GM12878 (cell line): ENCODE data around the gene FAT1. TPM values are rescaled to one million over a fixed set of nuclear protein-coding genes. Genes with fewer than 3 reads are reported as not detected.
"Not testable (repeated sequence)": the region's sequence is repeated elsewhere in the genome, so short reads cannot be mapped to it uniquely, and the experiment has no call there.

Experiments
- ATAC-seq: fragments of 200-7000 bp; cut with Tn5 transposase; 3 replicates; pipeline ENCODE4 v1.9.1; 2020; ENCODE audit warnings: mild to moderate bottlenecking, moderate library complexity
- BruUV-seq: library from RNA; stranded (reverse); fragments of 400-500 nt; replicated peaks from 2 replicates; lab custom pipeline; 2021; lab: Mats Ljungman, UMichigan
- CTCF ChIA-PET: fragments of 300-600 bp; sonication (Branson Sonifier 250); formaldehyde crosslinking; extraction: SDS; loops from one replicate; lab custom pipeline; 2021; ENCODE audit warnings: inconsistent platforms; lab: Yijun Ruan, JAX
- POLR2A ChIA-PET: fragments of 350-600 bp; formaldehyde crosslinking; extraction: SDS; loops from one replicate; lab custom pipeline; 2021; ENCODE audit warnings: inconsistent platforms; lab: Charles Lee
- RAD21 ChIA-PET: fragments of 300-600 bp; sonication (Branson Sonifier 250); formaldehyde crosslinking; loops from one replicate; lab custom pipeline; 2023; ENCODE audit warnings: antibody characterized with exemption; ENCODE audit not compliant: unreplicated experiment; lab: Charles Lee
- SMC1A ChIA-PET: fragments of 300-600 bp; sonication (Branson Sonifier 250); formaldehyde crosslinking; loops from one replicate; lab custom pipeline; 2023; ENCODE audit not compliant: unreplicated experiment, uncharacterized antibody; lab: Charles Lee
- DNase-seq: peaks from one replicate; pipeline ENCODE4 v3.0.0-alpha.2; 2011; ENCODE audit warnings: low read depth, low spot score
- FAIRE-seq: peaks from 3 replicates; lab custom pipeline; 2011; peaks lifted over from hg19 to GRCh38; lab: Jason Lieb, UNC
- H2AFZ ChIP-seq: 2 replicates; pipeline ENCODE4 v1.6.0; 2011; ENCODE audit warnings: low read depth, low read length, control low read depth; ENCODE audit not compliant: control insufficient read depth
- H3K27ac ChIP-seq: 2 replicates; pipeline ENCODE4 v1.5.1; 2011; ENCODE audit warnings: control low read depth; ENCODE audit not compliant: control insufficient read depth, insufficient read depth
- H3K27me3 ChIP-seq, 2 experiments: replicated peaks in 1 of 2; 2 replicates each; pipeline versions ENCODE4 v1.6.0 to v1.6.1; 2011; ENCODE audit warnings: low read length in 1 of 2; ENCODE audit not compliant: control insufficient read depth in 2 of 2, insufficient read depth in 2 of 2
- H3K36me3 ChIP-seq, 2 experiments: 2 replicates each; pipeline ENCODE4 v1.5.1; 2011; ENCODE audit warnings: low read length in 1 of 2; ENCODE audit not compliant: control insufficient read depth in 2 of 2, insufficient read depth in 2 of 2
- H3K4me1 ChIP-seq: 2 replicates; pipeline ENCODE4 v1.6.1; 2011; ENCODE audit warnings: mild to moderate bottlenecking, low read length, moderate library complexity, mixed read lengths; ENCODE audit not compliant: control insufficient read depth, insufficient read depth
- H3K4me2 ChIP-seq: 2 replicates; pipeline ENCODE4 v1.6.0; 2011; ENCODE audit warnings: control low read depth; ENCODE audit not compliant: control insufficient read depth, insufficient read depth
- H3K4me3 ChIP-seq: fragments of 200-600 bp; sonication (generic); 2 replicates; pipeline ENCODE4 v1.5.1; 2016
- H3K79me2 ChIP-seq: 2 replicates; pipeline ENCODE4 v1.6.0; 2011; ENCODE audit warnings: low read length; ENCODE audit not compliant: control insufficient read depth, insufficient read depth
- H3K9ac ChIP-seq: 2 replicates; pipeline ENCODE4 v1.8.0; 2011; ENCODE audit warnings: low read length, control low read depth, mixed read lengths; ENCODE audit not compliant: control insufficient read depth, insufficient read depth
- H3K9me3 ChIP-seq: replicated peaks from 3 replicates; pipeline ENCODE4 v1.5.1; 2011; ENCODE audit warnings: mild to moderate bottlenecking, low read length; ENCODE audit not compliant: control insufficient read depth, insufficient read depth
- H4K20me1 ChIP-seq: 2 replicates; pipeline ENCODE4 v1.6.0; 2011; ENCODE audit not compliant: control insufficient read depth, insufficient read depth
- BCLAF1 ChIP-seq: fragments of 450-650 bp; IDR thresholded peaks from 2 replicates; pipeline ENCODE4 v1.6.1; 2017; ENCODE audit warnings: antibody characterized with exemption, mild to moderate bottlenecking, moderate library complexity
- EZH2 ChIP-seq: IDR thresholded peaks from 2 replicates; pipeline ENCODE4 v1.6.1; 2012; ENCODE audit warnings: low read depth, mild to moderate bottlenecking, control low read depth, inconsistent platforms, low read length, borderline replicate concordance; ENCODE audit not compliant: control insufficient read depth
- RBBP5 ChIP-seq: fragments of 200-600 bp; sonication (generic); conservative IDR thresholded peaks from 2 replicates; pipeline ENCODE4 v1.6.1; 2016
- WGBS: methylation state at CpG from one replicate; pipeline ENCODE4 v1.1.6; 2016; ENCODE audit warnings: low lambda C conversion rate; ENCODE audit not compliant: insufficient replicate concordance, insufficient coverage; ENCODE audit errors: missing lambda C conversion rate; 5-methylcytosine and 5-hydroxymethylcytosine counted together
- in situ Hi-C: fragments of 300-500 bp; cut with MboI; formaldehyde crosslinking; loops from 9 replicates; pipeline ENCODE4 v1.14.3; 2018; ENCODE audit warnings: mixed read lengths
- intact Hi-C: fragments of 100-400 bp; cut with micrococcal nuclease; formaldehyde crosslinking; loops from one replicate; pipeline ENCODE4 v1.14.2; 2022; ENCODE audit not compliant: unreplicated experiment
- polyA plus RNA-seq, 11 experiments: library from polyadenylated mRNA; depleted of rRNA in 4 of 11; unstranded in 6 of 11; stranded (reverse) in 5 of 11; fragments of >200 nt; fragmentation: Nextera tagmentation in 4 of 11; fragmentation: Illumina TruSeq in 1 of 11; extraction: Ambion mirVana in 4 of 11; extraction: Trizol in 1 of 11; gene quantifications; 1 replicate in 1 of 11; 2 replicates in 10 of 11; pipeline versions ENCODE4 v1.2.1 to v1.2.3, GENCODE V29; 2011 to 2016; ENCODE audit warnings: inconsistent platforms in 2 of 11, missing spikeins in 2 of 11, low read depth in 1 of 11
- total RNA-seq, 4 experiments: library from RNA; depleted of rRNA in 3 of 4; stranded (reverse); fragments of >200 nt in 3 of 4; fragmentation: Illumina TruSeq in 1 of 4; extraction: Trizol in 1 of 4; gene quantifications; 2 replicates each; pipeline versions ENCODE4 v1.2.1 to v1.2.3, GENCODE V29; 2013 to 2021

FAT1 gene
- total and polyA plus RNA-seq, 10 of the 15 experiments (the other 5 are each of a cell fraction or from before 2014, with no cell fraction given): 0.04 to 11.8 (median 0.11) TPM; not detected in 1

GRCh38 chr4:186757696-186758355 is 34.2 kb upstream of the FAT1 start (continued):
- TF ChIP-seq BCLAF1 (no peak), EZH2 (no peak), RBBP5 (no peak)

- 72% methylated on average over 5 of the region's 5 CpGs for WGBS
- H3K4me3 ChIP-seq, DNase-seq, FAIRE-seq, SMC1A ChIA-PET, H3K27me3 ChIP-seq, H3K4me2 ChIP-seq, intact Hi-C loops, POLR2A ChIA-PET, RAD21 ChIA-PET, H4K20me1 ChIP-seq, H3K9me3 ChIP-seq, H3K9ac ChIP-seq, H3K79me2 ChIP-seq, CTCF ChIA-PET, ATAC-seq, BruUV-seq, H2AFZ ChIP-seq, in situ Hi-C loops, H3K27ac ChIP-seq, H3K4me1 ChIP-seq, H3K36me3 ChIP-seq: not testable (repeated sequence)
These were observed 32.9 kb upstream of the FAT1 start for GRCh38 chr4:186756550-186756949.
